GM19023 (cell line): Measurements from ENCODE around the gene KNDC1.
"Not testable (repeated sequence)": the region's sequence is repeated elsewhere in the genome, so short reads cannot be mapped to it uniquely, and the experiment has no call there.

ENCODE experiments used
- ATAC-seq: cut with Tn5 transposase; IDR thresholded peaks from one replicate; pipeline ENCODE4 v1.9.1; 2021; ENCODE audit warnings: mild to moderate bottlenecking, moderate library complexity; ENCODE audit not compliant: unreplicated experiment

Gene KNDC1

GRCh38 chr10:133162178-133162909 is 2.3 kb downstream of the KNDC1 start:
- ATAC-seq = no peak

GRCh38 chr10:133162910-133163856 is 3.2 kb downstream of the KNDC1 start:
- ATAC-seq = no peak

- no peak for ATAC-seq
Measured at GRCh38 chr10:133163889-133164815, 4.1 kb downstream of the KNDC1 start.

- no peak for ATAC-seq
Measured at GRCh38 chr10:133164816-133165555, 5.0 kb downstream of the KNDC1 start.

GRCh38 chr10:133165556-133166503 is 5.8 kb downstream of the KNDC1 start:
- ATAC-seq = no peak

- no peak for ATAC-seq
Measured at GRCh38 chr10:133166504-133166827, 6.4 kb downstream of the KNDC1 start.

GRCh38 chr10:133166828-133167692 is 7.0 kb downstream of the KNDC1 start:
- ATAC-seq = no peak

GRCh38 chr10:133167693-133168616 is 7.9 kb downstream of the KNDC1 start:
- ATAC-seq = no peak

- no peak for ATAC-seq
Measured at GRCh38 chr10:133168617-133169031, 8.6 kb downstream of the KNDC1 start.

GRCh38 chr10:133169173-133169947 is 9.3 kb downstream of the KNDC1 start:
- ATAC-seq = no peak

GRCh38 chr10:133170092-133170491 is 10.1 kb downstream of the KNDC1 start:
- ATAC-seq = no peak

- no peak for ATAC-seq
Measured at GRCh38 chr10:133173860-133174640, 14.0 kb downstream of the KNDC1 start.

- no peak for ATAC-seq
Measured at GRCh38 chr10:133174689-133175263, 14.8 kb downstream of the KNDC1 start.

- not testable (repeated sequence) for ATAC-seq
Measured at GRCh38 chr10:133175624-133176023, 15.6 kb downstream of the KNDC1 start.

- ATAC-seq = no peak
Measured at GRCh38 chr10:133176546-133176945, 16.5 kb downstream of the KNDC1 start.
